ENCODE data around the gene PRICKLE2. TPM values are rescaled to one million over a fixed set of nuclear protein-coding genes. Genes with fewer than 3 reads are reported as not detected.

The PRICKLE2 gene
- total and polyA plus RNA-seq, 2 experiments from 2014 or later, result 1.1 to 12.5 TPM

DNA sequence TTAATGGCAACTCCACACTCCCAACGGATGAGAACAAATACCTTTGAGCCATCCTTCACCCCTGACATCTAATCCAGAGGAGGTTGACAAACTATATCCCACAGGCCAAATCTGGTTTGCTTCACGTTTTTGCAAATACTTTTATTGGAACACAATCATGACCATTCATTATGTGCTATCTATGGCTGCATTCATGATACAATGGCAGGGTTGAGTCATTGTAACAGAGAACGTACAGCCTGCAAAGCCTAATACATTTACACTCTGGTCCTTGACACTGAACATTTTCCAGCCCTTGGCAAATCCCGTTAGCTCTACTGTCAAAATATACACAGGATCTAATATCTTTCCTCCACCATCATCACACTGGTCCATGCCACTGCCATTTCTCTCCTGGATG, 7.6 kb upstream of the PRICKLE2 start (continued):
- no peak for TF ChIP-seq EZH2phosphoT487 (IDR thresholded peaks at IDR 0.05; ENCODE audit: unreplicated experiment)

DNA sequence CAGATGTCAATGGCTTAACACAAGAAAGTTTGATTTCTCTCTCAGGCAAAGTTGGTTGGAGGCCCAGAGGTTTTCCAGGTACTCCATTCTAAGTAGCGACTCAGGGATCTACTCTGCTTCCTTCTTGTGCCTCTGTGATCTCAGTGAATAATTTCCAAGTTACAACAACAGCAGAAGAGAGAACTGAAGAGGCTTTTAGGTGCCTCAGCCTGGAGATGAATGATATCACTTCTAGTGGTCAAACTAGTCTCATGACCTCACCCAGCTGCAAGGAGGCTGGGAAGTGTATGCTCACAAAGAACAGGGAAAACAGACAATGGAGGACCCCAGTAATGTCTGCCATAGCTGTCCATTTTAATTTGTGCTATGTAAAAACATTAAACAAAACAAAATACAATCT, 4.6 kb upstream of the PRICKLE2 start:
- H3F3A ChIP-seq (replicated peaks; ENCODE audit: low read depth), result no peaks in the 10 kb centered on the region
- H3K36me3 Mint-ChIP-seq (ENCODE audit: low read depth), result no peaks in the 10 kb centered on the region
- no peaks in the 10 kb centered on the region for H3K27me3 Mint-ChIP-seq (ENCODE audit: insufficient read depth, low read depth, poor library complexity)
- ATAC-seq (no peak), DNase-seq (ENCODE audit: low spot score) (no peak)
- H3K27me3 ChIP-seq (ENCODE audit: insufficient read depth), result no peaks in the 10 kb centered on the region
- H3K9me3 Mint-ChIP-seq, result no peaks in the 10 kb centered on the region
- H3K27ac Mint-ChIP-seq, result no peak overlapping the region
- H3K36me3 ChIP-seq (ENCODE audit: insufficient read depth), result no peaks in the 10 kb centered on the region
- no peak overlapping the region for H3K4me3 ChIP-seq
- TF ChIP-seq, protein P1, sequence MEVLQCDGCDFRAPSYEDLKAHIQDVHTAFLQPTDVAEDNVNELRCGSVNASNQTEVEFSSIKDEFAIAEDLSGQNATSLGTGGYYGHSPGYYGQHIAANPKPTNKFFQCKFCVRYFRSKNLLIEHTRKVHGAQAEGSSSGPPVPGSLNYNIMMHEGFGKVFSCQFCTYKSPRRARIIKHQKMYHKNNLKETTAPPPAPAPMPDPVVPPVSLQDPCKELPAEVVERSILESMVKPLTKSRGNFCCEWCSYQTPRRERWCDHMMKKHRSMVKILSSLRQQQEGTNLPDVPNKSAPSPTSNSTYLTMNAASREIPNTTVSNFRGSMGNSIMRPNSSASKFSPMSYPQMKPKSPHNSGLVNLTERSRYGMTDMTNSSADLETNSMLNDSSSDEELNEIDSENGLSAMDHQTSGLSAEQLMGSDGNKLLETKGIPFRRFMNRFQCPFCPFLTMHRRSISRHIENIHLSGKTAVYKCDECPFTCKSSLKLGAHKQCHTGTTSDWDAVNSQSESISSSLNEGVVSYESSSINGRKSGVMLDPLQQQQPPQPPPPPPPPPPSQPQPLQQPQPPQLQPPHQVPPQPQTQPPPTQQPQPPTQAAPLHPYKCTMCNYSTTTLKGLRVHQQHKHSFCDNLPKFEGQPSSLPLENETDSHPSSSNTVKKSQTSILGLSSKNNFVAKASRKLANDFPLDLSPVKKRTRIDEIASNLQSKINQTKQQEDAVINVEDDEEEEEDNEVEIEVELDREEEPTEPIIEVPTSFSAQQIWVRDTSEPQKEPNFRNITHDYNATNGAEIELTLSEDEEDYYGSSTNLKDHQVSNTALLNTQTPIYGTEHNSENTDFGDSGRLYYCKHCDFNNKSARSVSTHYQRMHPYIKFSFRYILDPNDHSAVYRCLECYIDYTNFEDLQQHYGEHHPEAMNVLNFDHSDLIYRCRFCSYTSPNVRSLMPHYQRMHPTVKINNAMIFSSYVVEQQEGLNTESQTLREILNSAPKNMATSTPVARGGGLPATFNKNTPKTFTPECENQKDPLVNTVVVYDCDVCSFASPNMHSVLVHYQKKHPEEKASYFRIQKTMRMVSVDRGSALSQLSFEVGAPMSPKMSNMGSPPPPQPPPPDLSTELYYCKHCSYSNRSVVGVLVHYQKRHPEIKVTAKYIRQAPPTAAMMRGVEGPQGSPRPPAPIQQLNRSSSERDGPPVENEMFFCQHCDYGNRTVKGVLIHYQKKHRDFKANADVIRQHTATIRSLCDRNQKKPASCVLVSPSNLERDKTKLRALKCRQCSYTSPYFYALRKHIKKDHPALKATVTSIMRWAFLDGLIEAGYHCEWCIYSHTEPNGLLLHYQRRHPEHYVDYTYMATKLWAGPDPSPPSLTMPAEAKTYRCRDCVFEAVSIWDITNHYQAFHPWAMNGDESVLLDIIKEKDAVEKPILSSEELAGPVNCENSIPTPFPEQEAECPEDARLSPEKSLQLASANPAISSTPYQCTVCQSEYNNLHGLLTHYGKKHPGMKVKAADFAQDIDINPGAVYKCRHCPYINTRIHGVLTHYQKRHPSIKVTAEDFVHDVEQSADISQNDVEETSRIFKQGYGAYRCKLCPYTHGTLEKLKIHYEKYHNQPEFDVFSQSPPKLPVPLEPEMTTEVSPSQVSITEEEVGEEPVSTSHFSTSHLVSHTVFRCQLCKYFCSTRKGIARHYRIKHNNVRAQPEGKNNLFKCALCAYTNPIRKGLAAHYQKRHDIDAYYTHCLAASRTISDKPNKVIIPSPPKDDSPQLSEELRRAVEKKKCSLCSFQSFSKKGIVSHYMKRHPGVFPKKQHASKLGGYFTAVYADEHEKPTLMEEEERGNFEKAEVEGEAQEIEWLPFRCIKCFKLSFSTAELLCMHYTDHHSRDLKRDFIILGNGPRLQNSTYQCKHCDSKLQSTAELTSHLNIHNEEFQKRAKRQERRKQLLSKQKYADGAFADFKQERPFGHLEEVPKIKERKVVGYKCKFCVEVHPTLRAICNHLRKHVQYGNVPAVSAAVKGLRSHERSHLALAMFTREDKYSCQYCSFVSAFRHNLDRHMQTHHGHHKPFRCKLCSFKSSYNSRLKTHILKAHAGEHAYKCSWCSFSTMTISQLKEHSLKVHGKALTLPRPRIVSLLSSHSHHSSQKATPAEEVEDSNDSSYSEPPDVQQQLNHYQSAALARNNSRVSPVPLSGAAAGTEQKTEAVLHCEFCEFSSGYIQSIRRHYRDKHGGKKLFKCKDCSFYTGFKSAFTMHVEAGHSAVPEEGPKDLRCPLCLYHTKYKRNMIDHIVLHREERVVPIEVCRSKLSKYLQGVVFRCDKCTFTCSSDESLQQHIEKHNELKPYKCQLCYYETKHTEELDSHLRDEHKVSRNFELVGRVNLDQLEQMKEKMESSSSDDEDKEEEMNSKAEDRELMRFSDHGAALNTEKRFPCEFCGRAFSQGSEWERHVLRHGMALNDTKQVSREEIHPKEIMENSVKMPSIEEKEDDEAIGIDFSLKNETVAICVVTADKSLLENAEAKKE (CRISPR knock-in tag; IDR thresholded peaks at IDR 0.05), result no peak
- TF ChIP-seq EZH2phosphoT487 (IDR thresholded peaks at IDR 0.05; ENCODE audit: unreplicated experiment) (no peak), CREB1 (CRISPR knock-in tag; IDR thresholded peaks at IDR 0.05; ENCODE audit: low read depth) (no peak), EZH2 (IDR thresholded peaks at IDR 0.05; ENCODE audit: low read depth, unreplicated experiment) (no peak), ZNF114 (CRISPR knock-in tag; IDR thresholded peaks at IDR 0.05) (no peak), NANOG (IDR thresholded peaks at IDR 0.05; ENCODE audit: borderline replicate concordance) (no peak), POLR2AphosphoS5 (IDR thresholded peaks at IDR 0.05; ENCODE audit: low read depth) (no peak), JUNB (IDR thresholded peaks at IDR 0.05; ENCODE audit: unreplicated experiment) (no peak), STAT1 (IDR thresholded peaks at IDR 0.05; ENCODE audit: unreplicated experiment) (no peak), ZNF331 (CRISPR knock-in tag; IDR thresholded peaks at IDR 0.05; ENCODE audit: low read depth) (no peak)
- TF ChIP-seq, protein P2, sequence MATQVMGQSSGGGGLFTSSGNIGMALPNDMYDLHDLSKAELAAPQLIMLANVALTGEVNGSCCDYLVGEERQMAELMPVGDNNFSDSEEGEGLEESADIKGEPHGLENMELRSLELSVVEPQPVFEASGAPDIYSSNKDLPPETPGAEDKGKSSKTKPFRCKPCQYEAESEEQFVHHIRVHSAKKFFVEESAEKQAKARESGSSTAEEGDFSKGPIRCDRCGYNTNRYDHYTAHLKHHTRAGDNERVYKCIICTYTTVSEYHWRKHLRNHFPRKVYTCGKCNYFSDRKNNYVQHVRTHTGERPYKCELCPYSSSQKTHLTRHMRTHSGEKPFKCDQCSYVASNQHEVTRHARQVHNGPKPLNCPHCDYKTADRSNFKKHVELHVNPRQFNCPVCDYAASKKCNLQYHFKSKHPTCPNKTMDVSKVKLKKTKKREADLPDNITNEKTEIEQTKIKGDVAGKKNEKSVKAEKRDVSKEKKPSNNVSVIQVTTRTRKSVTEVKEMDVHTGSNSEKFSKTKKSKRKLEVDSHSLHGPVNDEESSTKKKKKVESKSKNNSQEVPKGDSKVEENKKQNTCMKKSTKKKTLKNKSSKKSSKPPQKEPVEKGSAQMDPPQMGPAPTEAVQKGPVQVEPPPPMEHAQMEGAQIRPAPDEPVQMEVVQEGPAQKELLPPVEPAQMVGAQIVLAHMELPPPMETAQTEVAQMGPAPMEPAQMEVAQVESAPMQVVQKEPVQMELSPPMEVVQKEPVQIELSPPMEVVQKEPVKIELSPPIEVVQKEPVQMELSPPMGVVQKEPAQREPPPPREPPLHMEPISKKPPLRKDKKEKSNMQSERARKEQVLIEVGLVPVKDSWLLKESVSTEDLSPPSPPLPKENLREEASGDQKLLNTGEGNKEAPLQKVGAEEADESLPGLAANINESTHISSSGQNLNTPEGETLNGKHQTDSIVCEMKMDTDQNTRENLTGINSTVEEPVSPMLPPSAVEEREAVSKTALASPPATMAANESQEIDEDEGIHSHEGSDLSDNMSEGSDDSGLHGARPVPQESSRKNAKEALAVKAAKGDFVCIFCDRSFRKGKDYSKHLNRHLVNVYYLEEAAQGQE (IDR thresholded peaks at IDR 0.05; ENCODE audit: unreplicated experiment), result no peak
- TF ChIP-seq, protein P3, sequence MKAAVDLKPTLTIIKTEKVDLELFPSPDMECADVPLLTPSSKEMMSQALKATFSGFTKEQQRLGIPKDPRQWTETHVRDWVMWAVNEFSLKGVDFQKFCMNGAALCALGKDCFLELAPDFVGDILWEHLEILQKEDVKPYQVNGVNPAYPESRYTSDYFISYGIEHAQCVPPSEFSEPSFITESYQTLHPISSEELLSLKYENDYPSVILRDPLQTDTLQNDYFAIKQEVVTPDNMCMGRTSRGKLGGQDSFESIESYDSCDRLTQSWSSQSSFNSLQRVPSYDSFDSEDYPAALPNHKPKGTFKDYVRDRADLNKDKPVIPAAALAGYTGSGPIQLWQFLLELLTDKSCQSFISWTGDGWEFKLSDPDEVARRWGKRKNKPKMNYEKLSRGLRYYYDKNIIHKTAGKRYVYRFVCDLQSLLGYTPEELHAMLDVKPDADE (IDR thresholded peaks at IDR 0.05), result no peak
- TF ChIP-seq, protein P4, sequence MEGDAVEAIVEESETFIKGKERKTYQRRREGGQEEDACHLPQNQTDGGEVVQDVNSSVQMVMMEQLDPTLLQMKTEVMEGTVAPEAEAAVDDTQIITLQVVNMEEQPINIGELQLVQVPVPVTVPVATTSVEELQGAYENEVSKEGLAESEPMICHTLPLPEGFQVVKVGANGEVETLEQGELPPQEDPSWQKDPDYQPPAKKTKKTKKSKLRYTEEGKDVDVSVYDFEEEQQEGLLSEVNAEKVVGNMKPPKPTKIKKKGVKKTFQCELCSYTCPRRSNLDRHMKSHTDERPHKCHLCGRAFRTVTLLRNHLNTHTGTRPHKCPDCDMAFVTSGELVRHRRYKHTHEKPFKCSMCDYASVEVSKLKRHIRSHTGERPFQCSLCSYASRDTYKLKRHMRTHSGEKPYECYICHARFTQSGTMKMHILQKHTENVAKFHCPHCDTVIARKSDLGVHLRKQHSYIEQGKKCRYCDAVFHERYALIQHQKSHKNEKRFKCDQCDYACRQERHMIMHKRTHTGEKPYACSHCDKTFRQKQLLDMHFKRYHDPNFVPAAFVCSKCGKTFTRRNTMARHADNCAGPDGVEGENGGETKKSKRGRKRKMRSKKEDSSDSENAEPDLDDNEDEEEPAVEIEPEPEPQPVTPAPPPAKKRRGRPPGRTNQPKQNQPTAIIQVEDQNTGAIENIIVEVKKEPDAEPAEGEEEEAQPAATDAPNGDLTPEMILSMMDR (conservative IDR thresholded peaks at IDR 0.05; ENCODE audit: low read depth in 2 of 2), result no peak
- peaks cover 5% of the 10 kb centered on the region; the same call in 1 of the 2 replicates for H3K9me2 ChIP-seq (ENCODE audit: insufficient read depth)
- H3K4me3 Mint-ChIP-seq, result no peak overlapping the region
- no peak overlapping the region for H2AFZ ChIP-seq
- no peak overlapping the region for H3K27ac ChIP-seq (ENCODE audit: low read depth)
- H3K4me1 ChIP-seq (ENCODE audit: insufficient read depth), result peaks cover 10% of the 10 kb centered on the region
- H3K4me2 ChIP-seq, result no peak overlapping the region
- no peaks in the 10 kb centered on the region for H3K79me2 ChIP-seq (replicated peaks; ENCODE audit: insufficient read depth)
- no peaks in the 10 kb centered on the region for H4K20me1 ChIP-seq (replicated peaks; ENCODE audit: insufficient read depth)
- H3K4me1 Mint-ChIP-seq, result peaks cover 34% of the 10 kb centered on the region

Measured in GM23338 (cell line).